ENCODE measurements around the gene FAM151B.

The FAM151B gene

DNA sequence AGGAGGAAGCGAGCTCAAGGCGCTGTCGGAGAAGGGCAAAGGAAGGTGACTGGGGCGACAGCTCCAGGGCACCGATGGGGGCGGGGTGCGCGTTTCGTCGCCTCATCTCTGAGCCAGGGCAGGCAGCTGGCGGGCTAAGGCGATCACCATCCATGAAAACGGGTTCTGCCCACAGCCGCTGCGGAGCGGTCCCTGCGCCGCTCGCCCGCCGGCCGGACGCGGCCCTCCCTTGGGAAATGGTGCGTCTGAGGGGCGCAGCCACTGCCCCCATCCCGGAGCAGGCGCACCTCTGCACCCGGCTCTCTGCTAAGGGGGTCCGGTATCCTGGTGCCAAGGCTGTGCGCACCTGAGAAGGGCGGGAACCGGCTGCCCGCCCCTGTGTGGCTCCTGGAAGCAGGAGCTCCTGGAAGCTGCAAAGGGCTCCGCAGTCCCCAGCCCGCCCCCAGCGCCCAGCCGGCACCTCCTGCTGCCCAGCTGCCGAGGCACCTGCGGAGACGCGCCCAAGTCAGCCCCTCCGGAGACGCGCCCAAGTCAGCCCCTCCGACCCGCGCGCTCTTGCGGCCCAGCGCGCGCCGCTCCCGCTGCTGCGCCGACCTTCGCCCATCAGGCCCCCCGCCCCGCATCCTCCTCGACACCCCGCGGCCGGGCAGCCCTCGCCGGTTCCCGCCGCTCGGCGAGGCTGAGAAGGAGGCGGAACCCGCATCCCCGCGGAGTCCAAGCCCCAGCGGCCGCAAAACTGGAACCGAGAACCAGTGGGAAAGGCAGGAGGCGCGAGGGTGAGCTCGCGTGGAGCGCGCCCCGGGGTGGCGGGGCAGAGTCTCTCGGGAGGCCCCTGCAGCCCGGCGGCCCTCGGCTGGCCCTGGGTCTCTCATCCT is 81.4 kb downstream of the FAM151B start:
- peak overlapping the region; percentile 63 for H3K4me3 ChIP-seq (ENCODE audit: low read length)
- H2AFZ ChIP-seq (ENCODE audit: low read length): peak overlapping the region; percentile 65
- H3K27ac ChIP-seq (ENCODE audit: low read length): no peak overlapping the region
- H3K9me2 ChIP-seq (replicated peaks; ENCODE audit: insufficient read depth, low read length): no peaks in the 10 kb centered on the region
- no peaks in the 10 kb centered on the region for H4K20me1 ChIP-seq (ENCODE audit: insufficient read depth, low read length)
- H3F3A ChIP-seq (ENCODE audit: insufficient read depth, low read length): no peaks in the 10 kb centered on the region
- no peak overlapping the region for H3K9ac ChIP-seq (ENCODE audit: low read length)
- peak overlapping the region; percentile 98 for H3K4me2 ChIP-seq (ENCODE audit: low read depth, low read length)
- TF ChIP-seq EZH2phosphoT487 (IDR thresholded peaks at IDR 0.05; ENCODE audit: low read length): no peak
- TF ChIP-seq, protein P1, sequence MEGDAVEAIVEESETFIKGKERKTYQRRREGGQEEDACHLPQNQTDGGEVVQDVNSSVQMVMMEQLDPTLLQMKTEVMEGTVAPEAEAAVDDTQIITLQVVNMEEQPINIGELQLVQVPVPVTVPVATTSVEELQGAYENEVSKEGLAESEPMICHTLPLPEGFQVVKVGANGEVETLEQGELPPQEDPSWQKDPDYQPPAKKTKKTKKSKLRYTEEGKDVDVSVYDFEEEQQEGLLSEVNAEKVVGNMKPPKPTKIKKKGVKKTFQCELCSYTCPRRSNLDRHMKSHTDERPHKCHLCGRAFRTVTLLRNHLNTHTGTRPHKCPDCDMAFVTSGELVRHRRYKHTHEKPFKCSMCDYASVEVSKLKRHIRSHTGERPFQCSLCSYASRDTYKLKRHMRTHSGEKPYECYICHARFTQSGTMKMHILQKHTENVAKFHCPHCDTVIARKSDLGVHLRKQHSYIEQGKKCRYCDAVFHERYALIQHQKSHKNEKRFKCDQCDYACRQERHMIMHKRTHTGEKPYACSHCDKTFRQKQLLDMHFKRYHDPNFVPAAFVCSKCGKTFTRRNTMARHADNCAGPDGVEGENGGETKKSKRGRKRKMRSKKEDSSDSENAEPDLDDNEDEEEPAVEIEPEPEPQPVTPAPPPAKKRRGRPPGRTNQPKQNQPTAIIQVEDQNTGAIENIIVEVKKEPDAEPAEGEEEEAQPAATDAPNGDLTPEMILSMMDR (IDR thresholded peaks at IDR 0.05; ENCODE audit: low read length): no peak
- TF ChIP-seq EZH2 (optimal IDR thresholded peaks at IDR 0.05; ENCODE audit: low read depth, low read length): no peak
- peaks cover 10% of the 10 kb centered on the region for H3K27me3 ChIP-seq (replicated peaks; ENCODE audit: insufficient read depth, low read length)
- no peaks in the 10 kb centered on the region for H3K9me3 ChIP-seq (replicated peaks; ENCODE audit: insufficient read depth, low read length)
- no peak for DNase-seq
- H3K79me2 ChIP-seq (ENCODE audit: low read length): no peaks in the 10 kb centered on the region
- no peaks in the 10 kb centered on the region for H3K4me1 ChIP-seq (ENCODE audit: low read length)
- no peaks in the 10 kb centered on the region for H3K36me3 ChIP-seq (replicated peaks; ENCODE audit: insufficient read depth, low read length)

DNA sequence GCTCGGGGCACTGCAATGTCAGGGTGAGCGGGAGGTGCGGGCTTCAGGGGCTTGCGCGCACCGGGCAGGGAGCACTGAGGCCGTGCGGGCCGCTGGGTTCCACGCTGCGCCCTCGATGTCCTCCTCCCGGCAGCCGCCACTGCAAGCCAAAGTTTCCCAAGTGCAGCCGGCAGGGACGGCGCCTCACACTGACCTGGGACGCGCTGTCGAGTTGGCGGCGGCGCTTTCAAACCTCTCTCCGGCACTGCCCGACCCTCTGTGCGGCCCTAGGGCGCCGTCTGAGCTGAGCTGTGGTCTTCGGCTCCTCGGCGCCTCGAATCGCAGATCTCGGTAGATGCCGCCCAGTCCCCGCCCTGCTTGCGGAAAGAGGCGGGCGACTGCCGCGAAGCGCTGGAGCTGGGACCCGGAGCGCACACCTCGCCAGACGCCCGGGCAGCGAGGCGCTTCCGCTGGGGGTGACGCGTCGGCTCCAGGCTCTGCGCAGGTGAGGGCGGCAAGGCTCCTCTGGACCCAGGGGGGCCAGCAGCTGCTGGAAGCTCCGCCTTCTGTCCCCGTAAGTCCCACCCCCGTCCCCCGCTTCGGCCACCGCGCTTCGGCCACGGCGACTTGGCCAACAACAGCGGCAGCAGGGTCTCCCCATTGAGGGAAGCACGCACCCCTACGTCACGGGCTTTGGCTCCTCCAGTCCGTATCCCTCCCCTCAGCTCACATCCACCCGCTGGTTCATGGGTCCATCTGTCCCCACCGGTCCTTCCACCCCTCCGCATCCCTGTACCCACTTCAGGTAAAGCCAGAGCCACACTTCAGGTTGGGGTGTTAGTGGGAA is 82.3 kb downstream of the FAM151B start, which contains the start of gene ANKRD34B:
TSS of gene ANKRD34B (minus strand) at position 320 of the 826 bp plus-strand sequence. CDS start 10,261 bp downstream, outside the sequence.
- H3K9me3 ChIP-seq (replicated peaks; ENCODE audit: insufficient read depth, low read length): no peaks in the 10 kb centered on the region
- no peaks in the 10 kb centered on the region for H3K9me2 ChIP-seq (replicated peaks; ENCODE audit: insufficient read depth, low read length)
- peak within 1 kb of the TSS; percentile 63 for H3K4me3 ChIP-seq (ENCODE audit: low read length)
- H3K36me3 ChIP-seq (replicated peaks; ENCODE audit: insufficient read depth, low read length): no peaks in the 10 kb centered on the region
- peak within 1 kb of the TSS; percentile 98 for H3K4me2 ChIP-seq (ENCODE audit: low read depth, low read length)
- no peaks in the 10 kb centered on the region for H3K4me1 ChIP-seq (ENCODE audit: low read length)
- H3K79me2 ChIP-seq (ENCODE audit: low read length): no peaks in the 10 kb centered on the region
- TF ChIP-seq EZH2phosphoT487 (IDR thresholded peaks at IDR 0.05; ENCODE audit: low read length) (no peak), EZH2 (optimal IDR thresholded peaks at IDR 0.05; ENCODE audit: low read depth, low read length) (no peak)
- TF ChIP-seq, protein P1 (IDR thresholded peaks at IDR 0.05; ENCODE audit: low read length): no peak
- no peaks in the 10 kb centered on the region for H3F3A ChIP-seq (ENCODE audit: insufficient read depth, low read length)
- H3K27me3 ChIP-seq (replicated peaks; ENCODE audit: insufficient read depth, low read length): peaks cover 10% of the 10 kb centered on the region
- peak; percentile 50 for DNase-seq
- no peak within 1 kb of the TSS for H3K9ac ChIP-seq (ENCODE audit: low read length)
- H2AFZ ChIP-seq (ENCODE audit: low read length): peak within 1 kb of the TSS; percentile 65
- H3K27ac ChIP-seq (ENCODE audit: low read length): no peak within 1 kb of the TSS
- no peaks in the 10 kb centered on the region for H4K20me1 ChIP-seq (ENCODE audit: insufficient read depth, low read length)

DNA sequence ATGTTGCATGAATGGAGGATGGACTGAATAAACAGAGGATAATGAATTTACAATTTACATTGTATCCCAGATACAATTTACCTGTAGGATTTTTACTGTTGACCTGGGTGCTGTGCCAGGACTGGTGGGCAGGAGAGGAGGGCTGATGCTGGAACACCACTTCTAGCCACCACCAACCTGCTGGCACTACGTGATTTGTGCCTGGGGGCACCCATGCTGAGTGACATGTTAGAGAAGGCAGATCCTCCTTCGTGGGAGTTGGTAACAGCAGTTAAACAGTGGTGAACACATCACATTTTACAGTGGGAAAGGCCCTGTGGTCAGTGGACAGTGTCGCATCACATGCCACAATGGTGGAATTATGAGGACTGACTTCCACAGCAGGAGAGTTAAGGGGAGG is 85.2 kb downstream of the FAM151B start:
- H3K36me3 ChIP-seq (replicated peaks; ENCODE audit: insufficient read depth, low read length): no peaks in the 10 kb centered on the region
- no peak overlapping the region for H3K4me3 ChIP-seq (ENCODE audit: low read length)
- H3K27me3 ChIP-seq (replicated peaks; ENCODE audit: insufficient read depth, low read length): peaks cover 10% of the 10 kb centered on the region

More for the DNA sequence above, 85.2 kb downstream of the FAM151B start:
- no peak overlapping the region for H3K27ac ChIP-seq (ENCODE audit: low read length)
- H3F3A ChIP-seq (ENCODE audit: insufficient read depth, low read length): no peaks in the 10 kb centered on the region
- H4K20me1 ChIP-seq (ENCODE audit: insufficient read depth, low read length): no peaks in the 10 kb centered on the region
- no peaks in the 10 kb centered on the region for H3K4me1 ChIP-seq (ENCODE audit: low read length)
- no peaks in the 10 kb centered on the region for H3K79me2 ChIP-seq (ENCODE audit: low read length)
- no peaks in the 10 kb centered on the region for H3K9me2 ChIP-seq (replicated peaks; ENCODE audit: insufficient read depth, low read length)
- H3K9ac ChIP-seq (ENCODE audit: low read length): no peak overlapping the region
- TF ChIP-seq, protein P1 (IDR thresholded peaks at IDR 0.05; ENCODE audit: low read length): no peak
- TF ChIP-seq EZH2 (optimal IDR thresholded peaks at IDR 0.05; ENCODE audit: low read depth, low read length) (no peak), EZH2phosphoT487 (IDR thresholded peaks at IDR 0.05; ENCODE audit: low read length) (no peak)
- H3K9me3 ChIP-seq (replicated peaks; ENCODE audit: insufficient read depth, low read length): no peaks in the 10 kb centered on the region
- no peak for DNase-seq
- H2AFZ ChIP-seq (ENCODE audit: low read length): no peak overlapping the region
- no peak overlapping the region for H3K4me2 ChIP-seq (ENCODE audit: low read depth, low read length)

Data from MM.1S (cell line).